Stimulated activated naive CD8-positive, alpha-beta T cell treated with anti-CD3 and anti-CD28 coated beads, Interleukin-15, Interleukin-2, amounts not matched to agents 100 U/mL and 50 U/mL, for 24 hours (primary cell): Measurements from ENCODE around the gene MINDY3.
"Not testable (repeated sequence)": the region's sequence is repeated elsewhere in the genome, so short reads cannot be mapped to it uniquely, and the experiment has no call there.

ENCODE experiments used
- ATAC-seq: fragments of 150-1000 bp; cut with Tn5 transposase; one replicate; pipeline ENCODE4 v1.10.0; 2021
- DNase-seq: peaks from one replicate; pipeline ENCODE4 v3.0.0; 2021

MINDY3 gene

GRCh38 chr10:15856328-15857015, 3.8 kb downstream of the MINDY3 start:
- no peak for ATAC-seq
- DNase-seq, result no peak

DNA sequence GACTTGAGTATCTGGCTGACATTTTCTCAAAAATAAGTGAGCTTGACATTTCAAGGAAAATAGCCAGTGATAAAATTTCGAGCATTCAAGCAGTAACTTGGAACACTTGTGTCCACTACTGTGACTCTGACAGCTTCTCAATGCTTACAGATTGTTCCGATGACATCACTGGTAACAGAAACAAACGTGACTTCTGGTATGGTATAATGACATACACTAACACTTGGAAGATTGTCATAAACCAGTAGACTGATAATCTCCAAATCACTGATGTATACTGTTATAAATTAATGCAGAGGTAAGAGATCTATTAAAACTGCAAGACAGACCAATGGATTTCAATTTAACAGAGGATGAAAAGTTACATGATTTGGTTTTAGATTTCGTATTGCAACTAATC, 6.5 kb downstream of the MINDY3 start:
- ATAC-seq, result no peak
- no peak for DNase-seq

- no peak for ATAC-seq
- DNase-seq, result no peak
Observed at GRCh38 chr10:15852111-15852557, 8.2 kb downstream of the MINDY3 start.

- not testable (repeated sequence) for DNase-seq, ATAC-seq
Observed at GRCh38 chr10:15850337-15850978, 9.8 kb downstream of the MINDY3 start.

- ATAC-seq, result no peak
Observed at GRCh38 chr10:15849316-15849715, 11.0 kb downstream of the MINDY3 start.

GRCh38 chr10:15847481-15847880, 12.8 kb downstream of the MINDY3 start:
- ATAC-seq (no peak), DNase-seq (no peak)

More at GRCh38 chr10:15849316-15849715, 11.0 kb downstream of the MINDY3 start:
- DNase-seq, result no peak

GRCh38 chr10:15844517-15844916, 15.8 kb downstream of the MINDY3 start:
- ATAC-seq (no peak), DNase-seq (no peak)

GRCh38 chr10:15843695-15844094, 16.6 kb downstream of the MINDY3 start:
- DNase-seq (no peak), ATAC-seq (no peak)

GRCh38 chr10:15842556-15843169, 17.6 kb downstream of the MINDY3 start:
- DNase-seq (no peak), ATAC-seq (no peak)

DNA sequence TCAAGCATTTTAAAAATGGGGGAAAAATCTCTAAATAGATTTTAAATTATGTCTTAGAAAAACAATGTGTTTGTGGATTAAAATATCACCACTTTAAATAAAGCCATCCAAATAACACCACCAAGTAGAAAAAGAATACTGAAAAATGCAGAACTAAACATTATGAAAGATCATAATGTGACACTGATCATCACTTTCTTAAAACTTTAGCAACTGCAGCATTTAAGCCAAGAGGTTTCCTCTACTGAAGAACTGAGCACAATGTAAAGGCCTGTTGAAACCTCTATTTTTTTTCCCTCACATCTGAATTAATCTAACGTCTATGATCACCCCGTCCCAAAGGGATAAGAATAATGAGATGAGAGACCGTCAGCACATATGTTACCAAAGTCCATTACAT, 18.6 kb downstream of the MINDY3 start:
- DNase-seq, result no peak
- no peak for ATAC-seq

GRCh38 chr10:15836807-15837206, 23.5 kb downstream of the MINDY3 start:
- ATAC-seq (no peak), DNase-seq (no peak)

GRCh38 chr10:15829495-15829894, 30.8 kb downstream of the MINDY3 start:
- ATAC-seq, result no peak
- no peak for DNase-seq

- no peak for ATAC-seq
- no peak for DNase-seq
Observed at GRCh38 chr10:15824498-15824897, 35.8 kb downstream of the MINDY3 start.

GRCh38 chr10:15822131-15822530, 38.2 kb downstream of the MINDY3 start:
- no peak for DNase-seq
- no peak for ATAC-seq

DNA sequence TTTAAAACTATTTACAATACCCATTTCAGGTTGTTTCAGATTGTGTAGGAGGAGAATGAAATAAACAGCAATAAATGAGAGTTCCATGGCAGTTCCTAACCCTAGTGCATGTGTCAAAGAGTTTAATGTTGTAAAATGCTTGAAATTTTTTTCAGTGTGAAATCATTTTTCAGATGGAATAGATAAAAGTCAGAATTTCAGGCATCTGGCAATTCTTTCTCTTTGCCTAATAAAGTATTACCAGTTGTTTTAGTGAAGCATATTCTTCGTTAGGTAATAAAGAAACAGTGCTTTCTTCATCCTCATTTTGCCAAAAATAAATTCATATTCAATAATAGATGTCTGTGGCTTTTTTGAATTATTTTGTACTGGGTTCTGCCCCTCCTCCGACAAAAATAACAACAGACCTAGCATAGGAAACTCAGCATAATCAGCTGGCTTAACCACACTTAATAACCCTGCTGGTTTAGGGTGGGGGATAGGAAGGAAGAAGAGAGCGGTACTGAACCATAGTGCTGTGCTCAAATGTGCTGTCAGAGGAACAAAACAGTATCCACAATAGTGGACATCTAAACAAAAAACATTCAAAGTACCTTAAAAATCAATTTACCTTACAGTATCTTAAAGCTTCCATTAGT, 39.1 kb downstream of the MINDY3 start:
- no peak for ATAC-seq
- DNase-seq, result no peak

DNA sequence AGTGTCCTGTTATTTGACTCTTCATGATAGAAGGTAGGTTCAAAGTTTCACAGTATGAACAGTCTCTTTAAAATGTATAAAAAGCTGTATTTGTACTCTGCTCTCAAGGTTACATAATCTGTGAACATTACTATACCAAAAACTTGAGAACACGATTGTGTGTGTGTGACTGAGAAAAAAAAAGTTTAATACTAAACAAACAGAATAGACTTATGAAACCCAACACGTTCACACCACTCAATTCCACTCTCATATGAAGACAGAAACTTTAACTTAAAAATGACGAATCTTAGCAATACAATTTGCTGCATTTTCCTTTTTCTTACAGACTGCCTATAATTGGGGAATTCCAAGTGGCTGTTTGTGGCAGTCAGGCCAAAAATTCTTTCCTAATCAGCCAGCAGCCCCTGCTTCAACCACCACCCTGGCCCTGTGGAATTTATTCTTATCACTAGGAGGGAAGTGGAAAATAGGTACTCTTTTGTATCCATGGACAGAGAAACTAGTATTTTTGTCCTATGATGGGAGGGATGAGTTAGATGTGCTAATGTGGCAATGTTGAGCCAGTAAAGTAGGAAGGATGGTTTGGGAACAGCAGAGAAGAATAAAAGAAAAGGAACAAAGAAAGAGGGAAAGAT, 42.8 kb downstream of the MINDY3 start:
- no peak for ATAC-seq
- no peak for DNase-seq

DNA sequence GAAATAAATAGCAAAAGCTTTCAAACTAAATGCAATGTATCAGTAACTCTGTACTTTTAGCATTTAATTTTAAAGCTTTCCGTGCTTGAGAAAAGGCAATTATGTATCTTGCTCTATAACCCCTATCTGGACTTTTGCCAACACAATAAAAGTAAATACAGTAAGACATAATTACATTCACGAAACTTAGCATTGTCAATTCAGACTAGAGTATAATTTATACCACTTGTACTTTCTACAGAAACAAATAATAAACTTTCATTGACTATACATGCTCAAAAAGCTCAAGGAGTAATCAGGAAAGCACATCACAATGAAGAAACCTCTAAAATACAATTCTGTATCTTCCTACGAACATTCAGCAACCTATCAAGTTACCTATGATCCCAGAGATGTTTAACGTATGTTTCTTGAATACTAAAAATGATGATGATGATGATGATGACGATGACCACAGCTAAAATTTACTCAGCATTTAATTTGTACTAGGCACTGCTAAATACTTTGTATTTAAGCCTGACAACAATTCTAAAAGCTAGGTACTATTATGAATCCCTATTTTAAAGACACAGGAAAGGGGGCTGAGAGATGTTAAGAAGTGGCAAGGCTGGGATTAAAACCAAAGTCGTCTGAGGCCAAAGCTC, 44.9 kb downstream of the MINDY3 start:
- DNase-seq (no peak), ATAC-seq (no peak)

DNA sequence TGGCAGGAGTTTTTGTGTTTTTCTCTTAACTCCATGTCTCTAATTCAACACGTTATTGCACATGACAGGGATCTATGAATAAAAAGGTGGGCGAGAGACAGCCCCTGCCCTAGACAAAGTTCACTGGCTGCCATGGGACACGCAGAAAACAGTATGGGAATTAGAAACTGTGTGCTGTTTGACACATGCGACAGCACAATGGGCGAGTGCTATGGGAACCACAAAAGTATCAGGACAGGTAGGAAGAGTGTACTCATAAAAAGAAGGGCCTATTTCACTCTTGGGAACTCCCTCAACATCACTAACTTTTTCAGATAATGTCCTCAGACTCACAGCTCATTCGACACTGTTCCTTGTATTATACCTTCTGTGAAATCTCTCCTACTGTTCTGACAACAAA, 45.7 kb downstream of the MINDY3 start:
- DNase-seq, result no peak
- no peak for ATAC-seq

GRCh38 chr10:15813415-15813814, 46.9 kb downstream of the MINDY3 start:
- DNase-seq, result no peak
- ATAC-seq, result no peak

DNA sequence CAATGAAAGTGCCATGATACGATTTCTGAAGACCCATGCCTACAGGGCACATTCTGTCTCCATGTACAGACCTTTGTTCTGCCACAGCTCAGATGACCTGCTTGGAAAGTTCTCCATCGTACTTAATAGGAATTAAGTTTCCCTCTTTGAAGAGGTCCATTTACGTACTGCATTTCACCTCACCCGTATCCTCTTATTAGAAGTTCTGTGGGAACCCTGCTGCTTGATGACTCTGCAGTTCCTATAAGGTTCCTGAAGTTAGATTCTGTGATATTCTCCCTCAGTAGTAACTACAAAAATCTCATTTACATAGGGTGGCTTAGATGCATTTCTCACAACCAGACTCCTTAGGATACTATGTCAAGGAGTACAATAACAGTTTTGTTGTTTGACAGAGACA, 50.9 kb downstream of the MINDY3 start:
- DNase-seq (no peak), ATAC-seq (no peak)

DNA sequence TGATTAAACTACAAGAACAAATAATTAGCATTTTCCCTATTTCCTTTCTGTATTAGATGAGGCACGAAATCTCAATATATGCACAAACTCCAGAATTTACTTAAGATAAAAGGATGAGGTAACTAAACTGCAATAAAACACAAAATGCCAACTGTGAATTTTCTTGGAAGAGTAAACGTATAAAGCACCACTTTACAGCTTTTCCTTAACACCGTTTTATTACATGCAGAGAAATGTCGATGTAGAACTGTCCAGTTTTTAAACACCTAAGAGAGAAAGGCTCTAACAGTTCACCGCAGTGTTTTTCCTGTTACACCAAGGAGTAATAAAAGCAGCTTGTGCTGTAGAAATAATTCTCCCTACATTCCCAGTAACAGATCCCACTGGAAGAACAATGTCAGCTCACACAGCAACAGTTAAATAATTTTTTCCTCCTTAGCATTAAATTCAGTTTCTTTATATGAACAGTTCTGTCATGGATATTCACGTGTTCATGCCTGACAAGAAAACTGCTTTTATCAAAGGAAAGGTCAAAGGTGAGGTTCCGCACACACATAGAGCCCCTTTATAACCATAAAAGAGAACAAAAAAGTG, 52.0 kb downstream of the MINDY3 start:
- ATAC-seq (no peak), DNase-seq (no peak)
